Esophagus mucosa (tissue), 1 donor: ENCODE data around the gene PCA3. TPM values are rescaled to one million over a fixed set of nuclear protein-coding genes. Genes with fewer than 3 reads are reported as not detected.

Experiments
- ATAC-seq: fragments of 200-7000 bp; cut with Tn5 transposase; one replicate; pipeline ENCODE4 v1.9.1; 2020
- total RNA-seq: library from RNA; stranded (reverse); gene quantifications from one replicate; pipeline ENCODE4 v1.2.4, GENCODE V29; 2023
- donor health status: DM: yes; HTN: yes; CAD: no.

The PCA3 gene
- total RNA-seq, 1 donor from 2014 or later = not detected

GRCh38 chr9:76828447-76828846 is 64.2 kb downstream of the PCA3 start:
- no peak for ATAC-seq

DNA sequence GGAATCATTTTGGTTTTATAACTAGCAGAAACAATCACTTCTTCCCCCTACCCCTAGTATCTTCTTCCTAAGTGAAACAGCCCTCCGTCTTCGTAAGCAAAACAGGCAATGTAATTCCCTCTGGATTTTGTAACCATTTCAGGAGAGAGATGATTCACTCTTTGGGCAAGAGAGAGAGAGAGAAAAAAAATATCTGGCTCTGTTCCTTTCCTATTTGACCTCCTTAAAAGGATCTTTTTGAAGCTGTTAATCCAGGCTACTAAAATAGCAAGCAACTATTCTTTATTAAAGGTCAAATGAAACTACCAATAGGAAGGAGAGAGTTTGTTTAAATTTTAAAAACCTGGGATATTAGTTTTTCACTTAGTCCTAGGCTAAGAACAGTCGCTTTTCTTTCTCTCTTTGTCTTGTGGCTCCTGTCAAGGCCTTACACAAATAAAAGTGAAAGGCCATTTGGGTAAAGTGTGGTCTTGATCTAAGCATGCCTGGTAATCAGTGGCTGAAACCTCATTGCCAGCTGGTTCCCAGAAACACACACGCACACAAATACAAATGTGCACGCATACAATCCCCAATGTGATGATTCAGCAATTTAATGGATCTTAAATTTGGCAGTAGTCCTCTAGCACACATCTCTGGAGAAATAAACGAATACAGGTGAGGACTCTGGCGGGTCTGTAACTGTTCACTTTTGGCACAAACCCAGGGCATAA is 71.5 kb downstream of the PCA3 start:
- no peak for ATAC-seq

Other genes starting within 250 kb of the PCA3 start
- gene PRUNE2, start 141.7 kb downstream of the PCA3 start, total RNA-seq = 4.9 TPM